NB4 (cell line): ENCODE data around the gene TBC1D13.

Experiments used
- POLR2A ChIP-seq: IDR thresholded peaks from 2 replicates; pipeline ENCODE4 v1.6.1; 2011; ENCODE audit warnings: mild to moderate bottlenecking; ENCODE audit not compliant: insufficient read length; ENCODE audit errors: extremely low read depth
- TF ChIP-seq, protein P1 (sequence below): IDR thresholded peaks from one replicate; pipeline ENCODE4 v1.5.1; 2012; ENCODE audit warnings: low read depth, low read length
- TF ChIP-seq, protein P2 (sequence below): IDR thresholded peaks from 2 replicates; pipeline ENCODE4 v1.6.1; 2011; ENCODE audit warnings: low read depth, low read length

DNA sequence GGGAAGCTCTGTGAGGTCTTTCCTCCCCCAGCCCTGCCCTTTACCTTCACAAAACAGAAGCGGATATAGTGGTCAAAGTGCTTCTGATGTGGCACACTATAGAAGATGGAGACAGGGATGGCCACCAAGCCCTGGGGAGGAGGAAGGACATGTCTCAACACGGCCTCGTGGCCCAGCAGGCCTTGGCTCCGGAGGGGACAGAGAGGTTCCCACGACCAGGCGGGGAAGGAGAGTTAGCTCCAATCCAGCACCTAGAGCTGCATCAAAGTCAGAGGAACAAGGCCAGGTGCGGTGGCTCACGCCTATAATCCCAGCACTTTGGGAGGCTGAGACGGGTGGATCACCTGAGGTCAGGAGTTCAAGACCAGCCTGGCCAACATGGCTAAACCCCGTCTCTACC, 46.6 kb downstream of the TBC1D13 start:
- TF ChIP-seq, protein P1, sequence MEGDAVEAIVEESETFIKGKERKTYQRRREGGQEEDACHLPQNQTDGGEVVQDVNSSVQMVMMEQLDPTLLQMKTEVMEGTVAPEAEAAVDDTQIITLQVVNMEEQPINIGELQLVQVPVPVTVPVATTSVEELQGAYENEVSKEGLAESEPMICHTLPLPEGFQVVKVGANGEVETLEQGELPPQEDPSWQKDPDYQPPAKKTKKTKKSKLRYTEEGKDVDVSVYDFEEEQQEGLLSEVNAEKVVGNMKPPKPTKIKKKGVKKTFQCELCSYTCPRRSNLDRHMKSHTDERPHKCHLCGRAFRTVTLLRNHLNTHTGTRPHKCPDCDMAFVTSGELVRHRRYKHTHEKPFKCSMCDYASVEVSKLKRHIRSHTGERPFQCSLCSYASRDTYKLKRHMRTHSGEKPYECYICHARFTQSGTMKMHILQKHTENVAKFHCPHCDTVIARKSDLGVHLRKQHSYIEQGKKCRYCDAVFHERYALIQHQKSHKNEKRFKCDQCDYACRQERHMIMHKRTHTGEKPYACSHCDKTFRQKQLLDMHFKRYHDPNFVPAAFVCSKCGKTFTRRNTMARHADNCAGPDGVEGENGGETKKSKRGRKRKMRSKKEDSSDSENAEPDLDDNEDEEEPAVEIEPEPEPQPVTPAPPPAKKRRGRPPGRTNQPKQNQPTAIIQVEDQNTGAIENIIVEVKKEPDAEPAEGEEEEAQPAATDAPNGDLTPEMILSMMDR, result no peak
- no peak for TF ChIP-seq POLR2A
- TF ChIP-seq, protein P2, sequence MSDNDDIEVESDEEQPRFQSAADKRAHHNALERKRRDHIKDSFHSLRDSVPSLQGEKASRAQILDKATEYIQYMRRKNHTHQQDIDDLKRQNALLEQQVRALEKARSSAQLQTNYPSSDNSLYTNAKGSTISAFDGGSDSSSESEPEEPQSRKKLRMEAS, result no peak
